ENCODE data around the gene GALNTL6.

- TF ChIP-seq, protein P1, sequence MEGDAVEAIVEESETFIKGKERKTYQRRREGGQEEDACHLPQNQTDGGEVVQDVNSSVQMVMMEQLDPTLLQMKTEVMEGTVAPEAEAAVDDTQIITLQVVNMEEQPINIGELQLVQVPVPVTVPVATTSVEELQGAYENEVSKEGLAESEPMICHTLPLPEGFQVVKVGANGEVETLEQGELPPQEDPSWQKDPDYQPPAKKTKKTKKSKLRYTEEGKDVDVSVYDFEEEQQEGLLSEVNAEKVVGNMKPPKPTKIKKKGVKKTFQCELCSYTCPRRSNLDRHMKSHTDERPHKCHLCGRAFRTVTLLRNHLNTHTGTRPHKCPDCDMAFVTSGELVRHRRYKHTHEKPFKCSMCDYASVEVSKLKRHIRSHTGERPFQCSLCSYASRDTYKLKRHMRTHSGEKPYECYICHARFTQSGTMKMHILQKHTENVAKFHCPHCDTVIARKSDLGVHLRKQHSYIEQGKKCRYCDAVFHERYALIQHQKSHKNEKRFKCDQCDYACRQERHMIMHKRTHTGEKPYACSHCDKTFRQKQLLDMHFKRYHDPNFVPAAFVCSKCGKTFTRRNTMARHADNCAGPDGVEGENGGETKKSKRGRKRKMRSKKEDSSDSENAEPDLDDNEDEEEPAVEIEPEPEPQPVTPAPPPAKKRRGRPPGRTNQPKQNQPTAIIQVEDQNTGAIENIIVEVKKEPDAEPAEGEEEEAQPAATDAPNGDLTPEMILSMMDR (IDR thresholded peaks at IDR 0.05), result no peak
- no peak for TF ChIP-seq EZH2 (IDR thresholded peaks at IDR 0.05; ENCODE audit: borderline replicate concordance, insufficient read depth, low read depth, low read length, poor library complexity, severe bottlenecking)
Observed at GRCh38 chr4:172982151-172982590, 1169.0 kb downstream of the GALNTL6 start.
